HG02678 (cell line): ENCODE data around the gene HNRNPA1.
"Not testable (repeated sequence)": the region's sequence is repeated elsewhere in the genome, so short reads cannot be mapped to it uniquely, and the experiment has no call there.

Experiments
- ATAC-seq: cut with Tn5 transposase; IDR thresholded peaks from one replicate; pipeline ENCODE4 v1.9.1; 2021; ENCODE audit warnings: mild to moderate bottlenecking, moderate library complexity; ENCODE audit not compliant: unreplicated experiment

Gene HNRNPA1

DNA sequence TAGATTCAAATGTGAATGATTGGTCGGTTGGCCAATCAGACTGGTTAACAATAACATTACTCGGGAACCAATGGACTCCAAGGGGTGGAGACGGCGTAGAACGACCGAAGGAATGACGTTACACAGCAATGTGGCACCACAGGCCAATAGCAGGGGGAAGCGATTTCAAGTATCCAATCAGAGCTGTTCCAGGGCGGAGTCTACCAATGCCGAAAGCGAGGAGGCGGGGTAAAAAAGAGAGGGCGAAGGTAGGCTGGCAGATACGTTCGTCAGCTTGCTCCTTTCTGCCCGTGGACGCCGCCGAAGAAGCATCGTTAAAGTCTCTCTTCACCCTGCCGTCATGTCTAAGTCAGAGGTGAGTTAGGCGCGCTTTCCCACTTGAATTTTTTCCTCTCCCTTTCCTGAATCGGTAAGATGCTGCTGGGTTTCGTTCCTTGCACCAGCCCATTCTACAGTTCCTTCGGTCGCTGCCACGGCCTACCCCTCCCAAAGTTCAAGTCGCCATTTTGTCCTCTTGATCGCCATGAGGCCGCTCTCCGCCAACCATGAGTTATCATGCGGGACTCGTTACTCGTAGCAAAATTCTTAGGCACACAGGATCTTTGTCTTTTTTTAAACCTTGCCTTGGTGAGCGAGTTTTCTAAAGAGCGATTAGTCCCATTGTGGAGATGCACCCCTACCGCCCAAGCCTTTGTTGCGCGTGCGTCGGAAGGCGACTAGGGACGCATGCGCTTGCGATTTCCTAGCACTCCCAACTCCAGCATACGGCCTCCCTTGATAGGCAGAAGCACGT, at the start of gene HNRNPA1:
TSS of gene HNRNPA1 (plus strand) at position 259 of the 793 bp plus-strand sequence. CDS start at position 341, 82 bp downstream.
- peak; percentile 86 for ATAC-seq

DNA sequence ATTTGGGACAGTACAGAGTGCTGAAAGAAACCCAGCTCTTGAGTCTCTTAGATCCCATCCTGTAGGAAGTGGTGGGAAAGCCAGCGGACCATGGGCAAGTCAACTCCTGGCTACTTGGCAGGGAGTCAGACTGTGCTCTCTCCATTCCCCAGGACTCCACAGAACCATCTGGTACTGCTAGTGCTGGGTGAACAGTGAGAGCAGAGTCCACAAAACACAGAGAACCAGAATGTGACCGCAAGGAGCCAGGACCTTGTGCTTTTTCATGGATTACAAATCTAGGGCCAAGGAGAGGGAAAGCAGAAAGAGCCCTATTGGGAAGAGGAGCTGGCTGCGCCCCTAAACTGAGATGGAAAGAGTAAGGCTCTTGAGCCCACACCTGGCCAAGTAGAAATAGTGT, 49.3 kb upstream of the HNRNPA1 start:
- not testable (repeated sequence) for ATAC-seq

DNA sequence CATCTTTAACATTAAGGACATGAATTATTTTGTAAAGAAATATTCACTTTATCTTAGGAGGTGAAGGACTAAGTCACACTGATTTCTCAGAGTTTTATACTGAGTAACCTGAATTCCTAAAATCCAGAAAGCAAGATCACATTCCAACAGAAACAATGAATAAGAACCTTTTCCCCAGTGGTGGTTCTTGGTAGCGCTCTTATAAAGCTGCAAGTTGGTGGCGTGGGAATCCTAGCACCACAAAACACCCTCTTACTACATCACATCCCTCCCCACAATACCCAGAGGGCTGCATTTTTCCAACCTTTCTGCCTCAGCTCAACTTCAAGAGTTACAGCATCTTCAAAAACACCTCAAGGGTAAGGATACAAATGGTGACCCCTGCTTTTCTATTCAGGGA, 47.7 kb upstream of the HNRNPA1 start:
- no peak for ATAC-seq

DNA sequence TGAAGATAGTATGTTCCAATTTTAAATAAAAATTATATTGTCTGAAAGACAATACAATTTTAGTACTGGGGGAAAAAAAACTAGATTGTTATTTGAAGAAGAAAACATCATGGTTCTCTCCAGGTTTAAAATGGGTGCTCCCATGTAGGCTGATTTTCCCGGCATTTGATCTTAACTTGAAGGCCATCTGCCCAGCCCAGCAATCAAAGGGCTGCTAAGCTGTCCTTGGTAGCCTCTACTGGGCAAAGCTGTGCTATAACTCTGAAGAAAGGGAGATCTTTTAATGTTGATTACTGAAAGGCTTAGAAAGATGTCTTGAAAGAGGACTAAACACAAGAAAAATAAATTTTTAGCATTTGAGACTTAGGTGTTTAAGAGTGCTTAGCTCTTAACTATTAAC, 42.0 kb upstream of the HNRNPA1 start:
- no peak for ATAC-seq

DNA sequence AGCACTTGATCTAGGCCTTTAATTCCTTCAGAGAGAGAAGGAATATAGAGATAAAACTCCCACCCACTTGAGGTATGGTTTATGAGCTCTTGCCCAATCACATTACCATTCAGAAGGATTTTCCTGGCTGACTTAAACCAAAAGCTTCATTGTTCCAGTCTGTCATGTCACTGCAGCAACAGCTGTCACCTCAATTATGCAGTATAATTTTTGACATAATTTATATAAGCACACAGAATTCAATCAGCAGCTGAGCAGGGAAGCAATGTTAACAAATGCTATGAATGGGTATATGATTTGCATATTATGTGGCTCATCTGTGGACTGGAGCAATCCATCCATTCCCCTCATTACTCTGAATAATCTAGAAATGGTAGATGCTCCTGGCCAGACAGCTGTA, 40.9 kb upstream of the HNRNPA1 start:
- no peak for ATAC-seq

DNA sequence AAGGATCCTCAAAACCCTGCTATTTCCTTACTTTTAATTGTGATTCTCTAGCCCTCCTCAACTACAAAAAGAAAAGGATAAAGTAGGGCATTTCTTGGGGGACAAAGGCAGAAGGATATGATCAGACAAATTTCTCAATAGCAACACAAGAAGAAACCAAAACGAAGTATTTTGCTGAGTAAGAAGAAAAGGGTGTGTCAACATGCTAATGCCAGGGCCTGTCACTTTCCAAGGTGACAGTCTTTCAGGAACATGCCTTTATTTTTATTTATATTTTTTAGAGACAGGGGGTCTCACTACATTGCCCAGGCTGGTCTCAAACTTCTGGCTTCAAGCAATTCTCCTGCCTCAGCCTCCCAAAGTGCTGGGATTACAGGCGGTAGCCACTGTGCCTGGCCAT, 40.4 kb upstream of the HNRNPA1 start:
- no peak for ATAC-seq

DNA sequence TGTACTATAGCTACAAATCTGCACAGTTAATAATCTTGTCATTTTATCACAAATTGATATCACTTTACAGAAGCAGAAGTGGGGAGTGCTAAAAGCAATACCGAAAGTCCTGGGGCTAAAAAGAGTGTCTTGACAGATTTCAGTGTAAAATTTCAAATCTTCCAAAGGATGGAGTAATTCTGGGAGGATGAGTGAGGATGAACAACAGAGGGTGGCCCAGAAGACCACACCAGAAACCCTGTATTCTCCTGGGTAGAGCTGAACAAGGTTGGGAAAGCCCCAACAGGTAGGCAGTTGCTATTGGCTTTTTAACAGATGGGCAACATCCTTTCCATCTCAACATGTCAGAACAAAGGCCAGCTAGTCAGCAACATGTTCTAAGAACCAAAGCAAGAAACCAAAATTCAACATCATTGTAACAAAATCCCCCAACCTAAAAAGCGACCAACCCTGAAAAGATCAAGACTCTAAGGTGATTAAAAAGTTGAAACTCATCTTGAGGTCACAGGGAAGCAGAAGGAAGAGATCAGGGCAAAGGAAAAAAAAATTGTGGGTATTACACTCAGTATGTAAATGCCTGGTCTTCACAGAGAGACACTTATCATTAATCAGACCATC, 39.4 kb upstream of the HNRNPA1 start:
- ATAC-seq: no peak

DNA sequence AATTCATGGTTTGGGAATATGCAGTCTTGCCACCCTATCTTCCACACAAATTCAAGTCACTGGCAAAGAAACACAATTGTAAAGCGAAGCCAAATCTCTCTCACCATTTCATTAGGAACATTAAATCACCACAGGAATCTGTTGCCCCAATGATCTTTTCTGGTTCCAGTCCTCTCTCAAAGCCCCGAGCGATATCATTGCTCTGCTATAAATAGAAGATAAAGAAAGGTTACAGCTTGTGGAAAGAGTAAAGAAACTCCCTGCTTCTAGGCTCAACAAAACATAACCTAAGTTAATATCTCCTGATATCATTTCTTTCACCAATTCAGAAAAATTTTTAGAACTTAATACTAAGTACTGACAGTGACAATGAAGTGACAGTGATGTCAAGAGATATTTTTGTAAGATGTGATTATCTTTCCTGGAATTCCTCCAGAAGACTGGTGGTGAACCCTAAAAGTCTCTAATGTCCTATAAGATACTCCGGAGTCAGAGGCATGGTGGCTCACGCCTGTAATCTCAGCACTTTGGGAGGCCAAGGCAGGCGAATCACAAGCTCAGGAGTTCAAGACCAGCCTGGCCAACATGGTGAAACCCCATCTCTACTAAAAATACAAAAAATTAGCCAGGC, 34.4 kb upstream of the HNRNPA1 start:
- ATAC-seq: no peak

DNA sequence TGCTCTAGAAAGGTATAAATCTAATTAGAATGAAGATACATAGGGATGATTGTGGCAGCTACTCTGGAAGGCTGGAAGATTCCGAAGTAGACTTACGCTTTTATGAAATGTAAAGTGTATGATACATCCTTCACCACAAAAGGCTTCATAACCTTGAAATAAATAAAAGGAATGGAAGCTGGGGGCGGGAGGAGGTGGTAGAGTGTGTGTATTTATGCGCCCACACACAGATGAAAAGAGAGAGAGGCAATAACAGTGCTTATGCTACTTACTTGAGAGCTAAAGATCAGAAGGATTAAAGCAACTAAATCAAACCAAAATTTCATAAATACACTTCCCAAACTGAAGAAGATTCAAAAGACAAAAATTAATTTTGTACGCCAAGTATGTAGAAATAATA, 31.0 kb upstream of the HNRNPA1 start:
- ATAC-seq: no peak

DNA sequence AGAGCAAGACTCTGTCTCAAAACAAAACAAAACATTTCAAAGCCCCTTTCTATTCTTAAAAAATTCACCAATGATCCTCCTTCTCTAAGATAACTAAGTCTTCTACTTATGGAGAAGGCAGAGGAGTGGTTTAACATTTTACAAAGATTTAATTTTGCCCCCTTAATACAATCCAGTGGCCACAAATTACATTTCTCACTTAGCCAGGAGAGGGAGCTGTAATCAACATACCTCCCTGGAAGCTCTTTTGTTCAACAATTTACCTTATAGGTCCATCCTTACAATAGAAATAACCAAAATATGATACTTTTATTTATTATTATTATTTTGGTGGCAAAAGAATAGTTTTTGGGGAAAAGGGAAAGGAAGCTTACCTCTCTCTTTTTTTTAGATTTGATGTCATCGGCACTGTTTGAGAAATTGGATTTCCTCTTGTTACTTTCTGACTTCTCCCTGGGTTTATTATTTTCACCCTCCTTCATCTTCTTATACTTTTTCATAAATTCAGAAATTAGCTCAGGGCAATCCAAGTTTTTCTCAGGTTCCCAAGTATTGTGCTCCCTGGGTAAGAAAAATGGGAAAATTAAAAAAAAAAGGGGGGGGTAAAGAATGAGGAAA, 28.8 kb upstream of the HNRNPA1 start:
- no peak for ATAC-seq

DNA sequence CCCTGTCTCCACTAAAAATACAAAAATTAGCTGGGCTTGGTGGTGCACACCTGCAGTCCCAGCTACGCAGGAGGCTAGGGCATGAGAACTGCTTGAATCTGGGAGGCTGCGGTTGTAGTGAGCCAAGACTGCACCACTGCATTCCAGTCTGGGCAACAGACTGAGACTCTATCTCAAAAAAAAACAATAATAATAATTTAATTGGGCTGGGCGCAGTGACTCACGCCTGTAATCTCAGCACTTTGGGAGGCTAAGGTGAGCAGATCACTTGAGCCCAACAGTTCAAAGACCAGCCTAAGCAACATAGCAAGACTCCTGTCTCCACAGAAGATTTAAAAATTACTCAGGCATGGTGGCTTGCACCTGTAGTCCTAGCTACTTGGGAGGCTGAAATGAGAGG, 27.3 kb upstream of the HNRNPA1 start:
- no peak for ATAC-seq

DNA sequence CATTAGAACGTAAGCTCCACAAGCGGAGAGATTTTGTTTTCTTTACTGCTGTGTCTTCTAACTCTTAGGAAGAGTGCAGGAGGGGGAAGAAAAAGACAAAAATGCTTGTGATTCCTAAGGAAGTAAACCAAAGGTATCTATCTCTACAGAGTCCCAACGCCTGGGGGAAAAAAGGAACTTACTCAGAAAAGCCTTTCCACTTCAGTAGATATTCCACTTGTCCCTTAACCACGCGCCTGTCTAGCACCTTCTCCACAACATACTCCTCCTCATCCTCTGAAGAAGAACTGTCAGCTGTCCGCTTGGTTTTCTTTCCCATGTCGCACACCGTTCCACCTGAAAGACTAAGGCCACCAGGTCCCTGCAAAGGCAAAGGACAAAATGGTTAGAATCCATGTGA, 23.2 kb upstream of the HNRNPA1 start:
- ATAC-seq: no peak

DNA sequence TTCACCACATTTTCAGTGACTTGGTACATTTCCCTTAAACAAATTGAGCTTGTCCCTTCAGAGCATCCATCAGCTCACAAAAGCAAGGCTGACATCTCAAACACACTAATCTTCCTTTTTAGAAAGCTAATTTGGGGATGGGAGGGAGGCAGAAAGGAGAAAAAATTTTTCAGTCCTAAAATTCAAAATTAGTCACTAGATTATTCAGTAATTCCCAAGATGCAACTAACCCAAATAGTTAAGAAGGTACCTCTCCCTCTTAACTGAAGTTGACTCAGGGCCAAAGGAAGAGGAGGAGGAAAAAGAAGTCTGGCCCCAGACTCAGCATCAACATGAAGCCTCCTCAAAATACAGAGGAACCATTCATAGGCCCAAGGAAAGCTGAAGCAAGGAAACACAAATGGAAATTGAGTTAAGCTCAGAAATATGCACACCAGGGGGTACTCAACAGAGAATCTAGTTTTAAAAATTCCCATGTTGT, 22.3 kb upstream of the HNRNPA1 start:
- ATAC-seq: no peak

DNA sequence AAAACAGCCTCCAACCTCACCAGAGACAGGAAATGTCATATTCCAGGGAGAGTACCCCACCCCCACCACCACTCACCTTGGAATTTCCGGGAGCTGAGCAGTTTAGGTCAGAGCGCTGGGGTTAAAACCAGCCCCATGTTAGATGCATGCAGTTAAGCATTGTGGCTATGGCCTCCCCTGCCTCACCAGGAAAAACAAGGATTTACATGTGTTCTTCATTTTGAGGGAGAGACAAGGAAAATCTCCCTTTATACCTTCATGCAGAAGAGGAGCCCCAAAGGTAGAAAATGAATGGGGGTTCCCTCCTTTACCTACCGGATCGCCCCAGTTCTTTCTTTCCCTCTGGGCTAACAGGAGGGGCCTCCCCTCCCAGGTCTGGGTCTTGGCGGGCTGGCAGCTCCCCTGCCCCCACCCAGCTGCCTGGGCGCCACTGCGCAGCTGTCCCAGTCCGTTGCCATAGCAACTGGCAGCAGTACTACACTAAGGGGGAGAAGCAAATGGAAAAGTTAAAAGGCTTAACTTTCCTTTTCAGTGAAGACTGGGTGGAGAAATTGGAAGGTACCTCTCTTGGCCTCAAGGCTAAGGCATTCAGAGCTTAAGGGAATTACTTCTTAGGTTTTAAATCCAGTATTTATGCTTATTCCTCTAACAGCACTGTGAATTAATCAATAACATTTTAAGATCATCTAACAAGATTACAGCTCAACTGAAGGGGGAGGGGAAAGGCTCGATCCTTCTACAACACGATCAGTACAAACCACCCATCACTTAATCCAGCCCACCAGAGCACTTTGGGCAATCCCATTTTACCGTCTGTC, 21.1 kb upstream of the HNRNPA1 start:
- ATAC-seq: peak; percentile 85

DNA sequence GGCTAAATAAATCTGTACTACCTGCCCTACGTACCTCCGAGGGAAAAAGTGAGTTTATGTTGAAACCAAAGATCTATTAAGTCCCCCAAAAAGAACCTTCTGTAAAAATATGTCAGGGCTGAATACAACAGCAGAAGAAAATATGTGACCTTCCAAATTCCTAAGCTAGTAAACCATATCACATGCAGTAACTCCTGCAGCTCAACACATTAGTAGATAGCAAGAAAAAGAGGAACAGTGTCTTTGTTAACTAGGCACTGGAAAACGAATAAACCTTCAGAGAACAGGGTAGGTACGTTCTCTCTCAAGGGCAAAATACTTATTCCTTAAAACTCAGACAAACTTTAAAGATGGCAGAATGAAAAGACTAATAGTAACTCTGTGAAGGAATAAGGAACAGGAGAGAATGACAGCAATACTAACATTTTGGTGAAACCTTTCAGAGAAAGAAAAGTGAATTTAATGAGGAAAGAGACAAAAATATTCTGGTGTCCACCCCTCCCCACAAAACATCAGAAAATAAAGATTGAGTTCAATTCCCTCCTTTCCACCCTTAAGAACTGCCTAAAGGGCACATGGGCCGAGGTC, 18.6 kb upstream of the HNRNPA1 start:
- ATAC-seq: no peak

DNA sequence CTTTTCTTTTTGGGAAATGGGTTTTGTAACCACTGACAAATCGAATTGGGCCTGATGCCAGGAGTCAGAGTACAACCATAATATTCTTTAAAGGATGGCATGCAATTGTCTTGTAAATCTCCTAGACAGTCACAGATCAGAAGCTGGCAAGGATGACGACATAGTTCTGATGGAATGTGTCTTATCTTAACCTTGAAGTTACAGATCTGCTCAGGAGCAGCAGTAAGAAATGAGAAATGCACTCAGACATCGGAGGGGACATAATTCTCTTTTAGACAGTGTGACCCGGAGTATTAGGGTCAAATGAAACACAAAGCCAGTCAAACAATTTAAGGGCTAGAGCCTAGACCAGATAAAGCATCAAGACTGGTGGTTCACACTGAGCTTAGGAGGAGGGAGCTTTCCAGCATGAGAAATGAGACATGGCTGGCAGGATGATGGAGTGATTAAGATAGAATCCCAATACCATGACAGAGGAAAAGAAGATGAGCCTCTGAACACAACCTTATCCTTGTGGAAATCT, 18.1 kb upstream of the HNRNPA1 start:
- no peak for ATAC-seq

DNA sequence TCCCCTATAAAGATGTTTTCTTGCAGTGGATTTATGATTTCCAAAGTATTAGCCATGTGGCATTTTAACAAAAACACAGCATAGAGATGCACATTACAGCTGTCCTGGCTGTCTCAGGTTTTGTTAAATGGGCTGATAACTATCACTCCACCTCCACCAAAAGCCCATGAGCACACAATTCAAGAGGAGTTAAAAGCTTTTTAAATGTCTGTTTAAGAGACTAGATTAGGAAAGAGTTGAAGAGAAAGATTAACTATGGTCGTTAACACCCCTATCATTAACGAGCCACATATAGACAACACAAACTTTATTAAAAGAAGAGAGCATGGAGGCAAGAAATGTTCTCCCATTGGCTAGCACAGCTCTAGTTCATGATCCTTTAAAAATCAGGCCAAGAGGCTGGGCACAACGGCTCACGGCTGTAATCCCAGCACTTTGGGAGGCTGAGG, 15.1 kb upstream of the HNRNPA1 start:
- ATAC-seq: no peak

DNA sequence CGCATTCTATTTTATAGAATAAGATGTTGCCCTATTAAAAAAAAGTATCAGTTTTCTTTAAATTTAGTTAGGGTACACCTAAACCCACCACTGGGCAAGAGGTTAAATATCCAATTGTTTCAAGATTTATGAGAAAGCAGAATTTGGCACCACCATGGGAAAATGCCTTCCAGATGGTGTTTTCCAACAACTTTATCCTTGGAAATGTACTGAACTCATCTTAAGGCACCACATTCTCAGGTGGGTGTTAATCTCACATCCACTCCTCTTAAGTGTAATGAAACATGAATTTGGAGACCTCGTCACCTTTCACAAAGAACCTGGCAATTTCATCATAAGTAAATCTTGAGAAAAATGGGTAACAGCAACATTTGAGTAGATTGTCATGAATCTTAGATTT, 13.7 kb upstream of the HNRNPA1 start:
- ATAC-seq: no peak

DNA sequence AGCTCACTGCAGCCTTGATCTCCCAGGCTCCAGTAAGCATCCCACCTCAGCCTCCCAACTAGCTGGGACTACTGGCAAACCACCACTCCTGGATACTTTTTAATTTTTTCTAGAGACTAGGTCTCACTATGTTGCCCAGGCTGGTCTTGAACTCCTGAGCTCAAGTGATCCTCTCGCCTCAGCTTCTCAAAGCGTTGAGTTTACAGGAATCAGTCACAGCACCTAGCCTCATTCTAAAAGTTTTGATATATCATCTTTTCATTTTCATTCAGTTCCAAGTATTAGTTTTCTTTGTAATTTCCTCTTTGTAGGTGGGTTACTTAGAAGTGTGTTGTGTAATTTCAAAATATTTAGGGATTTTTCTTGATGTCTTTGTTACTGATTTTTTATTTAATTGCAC, 10.2 kb upstream of the HNRNPA1 start:
- no peak for ATAC-seq

DNA sequence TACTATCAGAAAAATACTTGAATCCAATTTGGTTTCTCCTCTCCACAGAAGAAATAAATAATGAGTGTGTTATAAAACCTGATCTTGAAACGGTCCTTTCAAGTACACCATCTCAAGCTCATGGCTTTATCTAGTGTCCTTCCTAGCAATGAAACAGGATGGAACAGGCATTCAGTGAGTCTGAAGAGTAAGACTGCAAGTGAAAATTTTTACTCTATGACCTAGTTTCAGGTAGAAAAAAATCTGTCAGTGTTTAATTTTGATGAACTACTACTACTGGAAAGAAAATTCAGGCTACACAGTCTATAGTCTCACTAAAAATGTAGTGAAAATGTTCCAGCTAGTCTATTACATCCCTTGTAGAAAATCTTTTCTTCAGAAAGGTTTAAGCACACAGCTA, 8.3 kb upstream of the HNRNPA1 start:
- ATAC-seq: no peak
